Nephron progenitor cell (in vitro differentiated cells): ENCODE data around the gene GIT1.

Source experiments
- DNase-seq: peaks from one replicate; pipeline ENCODE4 v3.0.0; 2021
- H3K27ac Mint-ChIP-seq: 2 replicates; pipeline ENCODE4 v1.8.0; 2021; ENCODE audit warnings: mild to moderate bottlenecking, moderate library complexity, mixed read lengths
- H3K27me3 Mint-ChIP-seq: 2 replicates; pipeline ENCODE4 v1.8.0; 2021; ENCODE audit warnings: mild to moderate bottlenecking, low read depth, mixed read lengths; ENCODE audit not compliant: poor library complexity
- H3K36me3 Mint-ChIP-seq: 2 replicates; pipeline ENCODE4 v1.8.0; 2021; ENCODE audit warnings: low read depth, mixed read lengths
- H3K4me1 Mint-ChIP-seq: 2 replicates; pipeline ENCODE4 v1.8.0; 2021; ENCODE audit warnings: mixed read lengths
- H3K4me3 Mint-ChIP-seq: 2 replicates; pipeline ENCODE4 v1.8.0; 2021; ENCODE audit warnings: mild to moderate bottlenecking, moderate library complexity, mixed read lengths
- H3K9me3 Mint-ChIP-seq: 2 replicates; pipeline ENCODE4 v1.8.0; 2021; ENCODE audit warnings: mild to moderate bottlenecking, moderate library complexity, mixed read lengths
- CTCF ChIP-seq: fragments of 200-600 bp; sonication (generic); IDR thresholded peaks from 2 replicates; pipeline ENCODE4 v1.5.0; 2021; ENCODE audit warnings: antibody characterized with exemption

The GIT1 gene

DNA sequence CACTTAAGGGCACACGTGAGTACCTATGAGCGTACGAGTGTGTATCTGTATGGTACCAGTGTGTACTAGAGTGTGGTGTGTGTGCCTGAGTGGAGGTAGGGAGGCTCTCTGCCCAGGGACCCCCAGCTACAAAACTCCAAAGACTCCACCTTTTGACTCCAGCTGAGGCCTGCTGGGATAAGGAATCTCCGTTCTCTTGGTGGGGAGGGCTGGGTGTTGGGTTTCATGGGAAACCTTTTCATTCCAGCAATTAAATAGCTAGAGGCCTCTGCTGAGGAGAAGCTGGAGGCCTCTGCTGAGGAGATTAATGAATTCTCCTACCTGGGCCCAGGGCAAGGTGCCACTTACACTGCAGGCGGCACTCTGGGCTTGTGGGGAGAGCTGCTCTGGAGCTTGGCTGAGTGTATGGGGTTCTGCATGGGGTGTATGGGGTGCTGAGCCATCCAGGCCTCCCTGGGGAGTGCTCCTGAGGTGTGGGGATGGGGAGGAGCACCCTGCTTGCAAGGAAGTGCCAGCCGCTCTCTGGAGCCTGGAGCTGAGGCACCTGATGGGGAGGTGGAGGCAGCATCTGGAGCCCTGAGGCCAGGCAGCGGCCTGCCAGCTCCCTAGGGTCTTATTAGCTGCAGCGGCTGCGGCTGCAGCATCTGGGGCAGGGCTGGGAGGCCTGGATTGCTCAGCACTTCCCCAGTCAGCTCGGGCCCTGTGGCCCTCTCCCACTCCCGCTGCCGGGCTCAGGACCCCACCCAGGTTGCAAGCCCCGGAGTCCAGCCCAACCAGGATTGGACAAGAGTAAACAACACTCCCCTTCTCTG, 8.1 kb upstream of the GIT1 start:
- Mint-ChIP-seq H3K27ac (peak overlapping the region; percentile 72), H3K4me1 (peaks cover 74% of the 10 kb centered on the region), H3K4me3 (peak overlapping the region; percentile 66), H3K36me3 (no peaks in the 10 kb centered on the region), H3K27me3 (peaks cover 10% of the 10 kb centered on the region), H3K9me3 (no peaks in the 10 kb centered on the region)
- no peak for DNase-seq
- no peak for TF ChIP-seq CTCF

GRCh38 chr17:29596811-29597210, 7.4 kb upstream of the GIT1 start:
- Mint-ChIP-seq H3K4me1 (peaks cover 80% of the 10 kb centered on the region), H3K4me3 (no peak overlapping the region), H3K36me3 (no peaks in the 10 kb centered on the region), H3K9me3 (no peaks in the 10 kb centered on the region), H3K27ac (no peak overlapping the region), H3K27me3 (peaks cover 16% of the 10 kb centered on the region)
- no peak for DNase-seq
- TF ChIP-seq CTCF = no peak

- no peaks in the 10 kb centered on the region for H3K9me3 Mint-ChIP-seq
- H3K36me3 Mint-ChIP-seq = no peaks in the 10 kb centered on the region
- H3K27me3 Mint-ChIP-seq = peaks cover 16% of the 10 kb centered on the region
- DNase-seq = no peak
- H3K4me3 Mint-ChIP-seq = peak overlapping the region; percentile 7
- TF ChIP-seq CTCF = no peak
- H3K27ac Mint-ChIP-seq = no peak overlapping the region
- peaks cover 80% of the 10 kb centered on the region for H3K4me1 Mint-ChIP-seq
These were observed 6.7 kb upstream of the GIT1 start for GRCh38 chr17:29595943-29596774.

- Mint-ChIP-seq H3K27me3 (peaks cover 13% of the 10 kb centered on the region), H3K9me3 (no peaks in the 10 kb centered on the region), H3K27ac (no peak overlapping the region), H3K4me1 (peaks cover 81% of the 10 kb centered on the region), H3K36me3 (no peaks in the 10 kb centered on the region), H3K4me3 (no peak overlapping the region)
- no peak for TF ChIP-seq CTCF
- DNase-seq = peak; percentile 1
These were observed 5.9 kb upstream of the GIT1 start for GRCh38 chr17:29595107-29595942.

GRCh38 chr17:29594519-29595090, 5.2 kb upstream of the GIT1 start:
- DNase-seq = peak; percentile 4
- Mint-ChIP-seq H3K27ac (no peak overlapping the region), H3K36me3 (no peaks in the 10 kb centered on the region), H3K4me3 (peak overlapping the region; percentile 77), H3K27me3 (peaks cover 13% of the 10 kb centered on the region), H3K9me3 (no peaks in the 10 kb centered on the region), H3K4me1 (peaks cover 83% of the 10 kb centered on the region)
- TF ChIP-seq CTCF = no peak
